D721Med (cell line): ENCODE measurements around the gene KCNN3.

Source experiments
- DNase-seq: peaks from one replicate; pipeline ENCODE4 v3.0.0; 2011; ENCODE audit warnings: low spot score; ENCODE audit not compliant: insufficient read length
- FAIRE-seq: peaks from 2 replicates; lab custom pipeline; 2011; peaks lifted over from hg19 to GRCh38; lab: Jason Lieb, UNC
- CTCF ChIP-seq: IDR thresholded peaks from 2 replicates; pipeline ENCODE4 v1.5.1; 2012; ENCODE audit warnings: mild to moderate bottlenecking, control low read depth; ENCODE audit not compliant: insufficient read depth; ENCODE audit errors: missing control alignments

KCNN3 gene

GRCh38 chr1:154845174-154845573 lies 24.9 kb downstream of the KCNN3 start:
- FAIRE-seq (no peak), DNase-seq (no peak)
- no peak for TF ChIP-seq CTCF

GRCh38 chr1:154844297-154844681 lies 25.8 kb downstream of the KCNN3 start:
- no peak for FAIRE-seq
- no peak for DNase-seq
- TF ChIP-seq CTCF = no peak

- FAIRE-seq (no peak), DNase-seq (no peak)
- TF ChIP-seq CTCF = no peak
Measured at GRCh38 chr1:154843636-154844296, 26.3 kb downstream of the KCNN3 start.

GRCh38 chr1:154842635-154843034 lies 27.4 kb downstream of the KCNN3 start:
- TF ChIP-seq CTCF = no peak
- FAIRE-seq = no peak
- no peak for DNase-seq

GRCh38 chr1:154841384-154841783 lies 28.7 kb downstream of the KCNN3 start:
- FAIRE-seq = no peak
- DNase-seq = no peak
- no peak for TF ChIP-seq CTCF

- no peak for TF ChIP-seq CTCF
- no peak for FAIRE-seq
- DNase-seq = no peak
Measured at GRCh38 chr1:154840269-154841176, 29.6 kb downstream of the KCNN3 start.

GRCh38 chr1:154839691-154840090 lies 30.4 kb downstream of the KCNN3 start:
- FAIRE-seq (no peak), DNase-seq (no peak)
- no peak for TF ChIP-seq CTCF
